Inferior parietal cortex (tissue), 1 donor: ENCODE results near the gene UBE2D4.
"Not testable (repeated sequence)": the region's sequence is repeated elsewhere in the genome, so short reads cannot be mapped to it uniquely, and the experiment has no call there.

Experiments
- DNase-seq: peaks from one replicate; pipeline ENCODE4 v3.0.0-alpha.2; 2016; ENCODE audit errors: extremely low spot score

UBE2D4 gene

DNA sequence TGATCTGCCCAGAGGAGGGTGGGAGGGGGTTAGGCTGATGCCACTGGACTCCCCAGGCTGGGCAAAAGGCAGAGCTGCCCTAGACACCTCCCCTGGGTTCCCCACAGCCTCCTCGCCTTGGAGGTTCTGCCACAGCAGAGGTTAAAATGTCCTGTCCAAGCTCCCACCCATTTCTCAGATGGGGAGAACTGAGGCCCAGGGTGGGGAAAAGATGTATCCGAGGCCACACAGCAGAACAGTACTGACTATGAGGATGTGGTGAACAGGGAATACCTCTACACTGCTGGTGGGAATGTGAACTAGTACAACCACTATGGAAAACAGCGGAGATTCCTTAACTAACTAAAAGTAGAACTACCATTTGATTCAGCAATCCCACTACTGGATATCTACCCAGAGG, 40.2 kb downstream of the UBE2D4 start:
- not testable (repeated sequence) for DNase-seq

DNA sequence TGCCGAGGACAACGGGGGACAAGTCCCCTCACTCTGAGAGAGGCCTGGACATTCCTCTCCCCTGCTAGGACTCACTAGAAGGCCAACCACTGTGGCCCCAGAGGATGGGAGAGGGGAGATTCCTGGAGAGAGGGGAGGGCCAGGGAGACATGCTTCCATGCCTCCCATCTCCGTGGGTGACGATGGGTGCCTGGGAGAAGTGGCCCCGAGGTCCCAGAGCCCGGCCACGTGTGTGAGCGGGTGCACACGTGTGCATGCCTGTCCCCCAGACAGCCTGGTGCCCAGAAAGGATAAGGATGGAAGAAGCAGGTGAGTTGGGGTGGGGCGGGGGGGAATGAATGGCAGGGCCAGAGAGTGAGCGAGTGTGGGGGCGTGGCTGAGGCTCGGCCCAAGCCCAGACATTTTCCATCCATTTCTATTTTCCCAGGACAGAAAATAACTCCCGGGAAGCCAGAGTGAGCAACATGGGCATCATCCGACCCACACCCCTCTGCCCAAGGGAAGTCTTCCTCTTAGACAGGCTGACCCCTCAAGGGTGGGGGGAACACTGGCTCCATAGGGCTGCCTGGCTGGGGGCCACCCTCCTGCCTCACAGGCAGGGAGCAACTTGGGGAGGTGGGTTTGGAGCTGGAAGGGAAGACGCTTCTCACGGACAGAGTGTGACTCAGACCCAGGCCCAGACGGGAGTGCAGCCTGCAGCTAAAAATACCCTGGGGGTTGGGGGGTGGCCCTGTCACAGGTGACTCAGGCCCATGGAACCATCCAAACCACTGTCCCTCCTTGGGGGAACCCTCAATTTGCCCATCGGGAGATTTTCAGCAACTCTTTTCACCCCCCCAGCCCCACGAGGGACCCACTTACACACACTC, 42.2 kb downstream of the UBE2D4 start:
- DNase-seq, result not testable (repeated sequence)

- DNase-seq, result not testable (repeated sequence)
Observed at GRCh38 chr7:43969586-43969985, 43.4 kb downstream of the UBE2D4 start.

DNA sequence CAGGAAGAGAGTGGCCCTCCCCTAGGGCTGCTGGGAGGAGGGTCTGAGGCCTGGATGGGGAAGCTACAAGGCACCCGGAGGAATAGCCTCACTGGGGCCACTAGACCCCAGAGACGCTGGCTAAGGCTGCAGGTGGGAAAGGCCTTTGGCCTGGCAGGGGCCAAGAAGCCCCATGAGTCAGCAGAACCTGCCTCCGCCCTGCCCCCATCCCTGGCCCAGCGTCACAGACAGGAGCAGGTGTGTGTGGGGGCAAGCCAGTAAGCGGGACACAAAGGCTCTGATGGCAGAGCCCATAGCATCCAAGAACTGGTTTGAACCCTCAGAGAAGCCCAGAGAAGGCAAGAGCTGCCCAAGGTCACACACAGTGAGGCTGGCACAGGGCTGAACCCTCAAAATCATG, 44.5 kb downstream of the UBE2D4 start:
- not testable (repeated sequence) for DNase-seq

DNA sequence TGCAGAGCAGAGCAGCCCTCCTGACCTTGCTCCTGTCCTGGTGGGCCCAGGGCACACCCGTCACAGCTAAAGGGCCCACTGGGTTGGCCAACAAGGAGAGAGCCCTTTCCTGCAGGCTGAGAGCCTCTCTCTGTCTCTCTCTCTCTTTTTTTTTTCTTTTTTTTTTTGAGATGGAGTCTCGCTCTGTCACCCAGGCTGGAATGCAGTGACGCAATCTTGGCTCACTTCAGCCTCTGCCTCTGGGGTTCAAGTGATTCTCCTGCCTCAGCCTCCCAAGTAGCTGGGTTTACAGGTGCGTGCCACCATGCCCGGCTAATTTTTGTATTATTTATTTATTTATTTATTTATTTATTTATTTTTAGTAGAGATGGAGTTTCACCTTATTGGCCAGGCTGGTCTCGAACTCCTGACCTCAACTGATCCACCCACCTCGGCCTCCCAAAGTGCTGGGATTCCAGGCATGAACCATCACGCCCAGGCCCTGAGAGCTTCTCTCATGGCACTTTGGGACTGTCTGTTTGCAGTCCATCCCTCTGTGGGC, 47.9 kb downstream of the UBE2D4 start:
- not testable (repeated sequence) for DNase-seq

GRCh38 chr7:43974725-43975482, 48.7 kb downstream of the UBE2D4 start:
- not testable (repeated sequence) for DNase-seq

DNA sequence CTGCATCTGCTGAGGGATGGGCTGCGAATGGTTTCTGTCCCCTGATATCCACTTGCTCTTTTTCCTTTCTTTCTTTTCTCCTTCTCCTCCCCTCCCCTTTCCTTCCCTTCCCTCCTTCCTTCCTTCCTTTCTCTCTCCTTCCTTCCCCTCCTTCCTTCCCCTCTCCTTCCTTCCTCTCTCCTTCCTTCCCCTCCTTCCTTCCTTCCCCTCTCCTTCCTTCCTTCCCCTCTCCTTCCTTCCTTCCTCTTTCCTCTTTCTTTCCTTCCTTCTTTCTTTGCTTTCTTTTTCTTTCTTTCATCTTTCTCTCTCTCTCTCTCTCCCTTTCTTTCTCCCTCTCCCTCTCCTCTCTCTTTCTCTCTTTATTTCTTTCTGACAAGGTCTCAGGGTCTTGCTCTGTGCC, 51.3 kb downstream of the UBE2D4 start:
- no peak for DNase-seq

GRCh38 chr7:43978102-43978501, 51.9 kb downstream of the UBE2D4 start:
- not testable (repeated sequence) for DNase-seq

- DNase-seq, result not testable (repeated sequence)
Observed at GRCh38 chr7:43982848-43983247, 56.6 kb downstream of the UBE2D4 start.

DNA sequence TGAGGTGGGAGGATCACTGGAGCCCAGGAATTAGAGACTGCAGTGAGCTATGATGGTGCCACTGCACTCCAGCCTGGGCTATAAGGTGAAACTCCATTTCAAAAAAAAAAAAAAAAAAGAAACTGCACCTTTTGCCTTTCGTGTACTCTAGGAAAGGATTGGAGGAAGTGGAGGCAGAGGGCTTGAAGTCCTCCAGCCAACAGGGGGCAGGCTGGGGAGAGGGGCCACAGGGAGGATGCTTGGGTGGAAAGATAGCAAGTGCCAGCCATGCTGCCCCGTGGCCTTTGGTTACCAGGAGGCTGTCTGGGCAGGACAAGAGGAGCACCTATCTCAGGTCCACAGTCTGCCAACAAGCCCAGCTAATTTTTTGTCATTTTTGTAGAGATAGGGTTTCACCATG, 57.5 kb downstream of the UBE2D4 start:
- DNase-seq, result not testable (repeated sequence)

DNA sequence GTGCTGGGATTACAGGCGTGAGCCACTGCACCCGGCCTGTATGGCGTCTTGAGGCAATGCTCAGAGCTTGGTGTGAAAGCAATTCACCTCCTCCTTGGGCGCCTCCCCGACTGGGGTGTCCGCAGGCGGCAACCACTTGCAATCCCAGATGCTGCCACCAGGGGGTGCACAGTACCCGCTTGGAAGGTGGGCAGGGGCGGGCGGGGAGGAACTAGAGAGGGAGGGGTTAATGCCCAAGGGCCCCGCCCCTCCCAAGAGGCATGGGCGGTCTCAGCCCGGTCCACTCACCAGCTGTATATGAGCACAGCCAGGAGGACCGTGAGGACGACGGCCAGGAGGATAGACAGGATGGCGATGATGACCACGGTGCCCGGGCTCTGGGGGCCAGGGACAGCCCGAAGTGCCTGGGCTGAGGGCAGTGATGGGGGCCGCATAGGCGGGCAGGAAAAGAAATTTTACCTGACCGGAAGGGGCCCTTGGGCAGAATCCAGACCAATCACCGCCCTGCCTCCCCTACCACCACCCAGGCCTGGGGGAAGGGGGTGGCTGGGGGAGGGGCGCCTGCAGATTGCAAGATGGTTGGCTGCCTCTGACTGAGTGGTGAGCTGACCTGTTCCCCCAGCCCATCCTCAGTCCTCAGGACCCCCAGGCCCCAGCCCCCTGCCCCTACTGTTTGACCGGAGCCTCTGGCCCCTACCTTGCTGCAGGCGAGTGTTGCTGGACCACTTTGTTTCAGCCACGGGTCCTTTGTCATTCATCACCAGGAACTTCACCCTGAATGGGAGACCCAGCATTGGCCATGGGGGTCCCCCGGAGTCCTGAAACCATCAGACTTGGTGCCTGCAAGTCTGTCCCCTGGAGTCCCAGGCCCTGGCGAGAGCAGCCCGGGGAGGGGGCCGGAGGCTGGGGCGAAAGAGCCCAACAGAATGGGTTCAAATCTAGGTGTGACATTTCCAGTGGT, 59.9 kb downstream of the UBE2D4 start:
- DNase-seq, result peak; percentile 64

- DNase-seq, result not testable (repeated sequence)
Observed at GRCh38 chr7:43987476-43987875, 61.2 kb downstream of the UBE2D4 start.

DNA sequence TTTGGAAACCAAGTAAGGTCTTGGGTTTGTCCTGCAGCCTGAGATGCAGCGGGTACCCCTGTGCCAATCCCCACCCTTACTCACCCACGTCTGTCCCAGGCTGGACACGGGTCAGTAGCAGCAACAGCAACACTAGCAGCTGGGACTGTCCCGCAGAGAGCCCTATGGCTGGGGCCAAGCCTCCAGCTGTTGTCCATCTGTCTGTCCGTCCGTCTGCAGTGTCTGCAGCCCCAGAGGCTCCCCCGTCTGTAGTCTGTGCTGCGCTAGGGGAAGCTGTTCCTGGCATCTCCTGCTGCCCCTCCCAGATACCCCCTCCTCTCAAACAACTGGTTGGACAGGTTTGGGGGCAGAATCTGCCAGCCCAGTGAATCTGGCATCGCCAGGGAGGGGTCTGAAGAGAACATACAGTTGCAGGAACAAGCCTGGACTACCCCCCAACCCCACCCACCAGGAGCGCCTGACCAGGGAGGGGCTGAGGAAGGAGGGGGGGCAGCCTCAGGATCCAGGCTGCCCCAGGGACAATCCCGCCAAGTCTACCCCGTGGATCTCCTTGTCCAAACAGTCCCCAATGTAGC, 63.9 kb downstream of the UBE2D4 start:
- DNase-seq, result not testable (repeated sequence)

DNA sequence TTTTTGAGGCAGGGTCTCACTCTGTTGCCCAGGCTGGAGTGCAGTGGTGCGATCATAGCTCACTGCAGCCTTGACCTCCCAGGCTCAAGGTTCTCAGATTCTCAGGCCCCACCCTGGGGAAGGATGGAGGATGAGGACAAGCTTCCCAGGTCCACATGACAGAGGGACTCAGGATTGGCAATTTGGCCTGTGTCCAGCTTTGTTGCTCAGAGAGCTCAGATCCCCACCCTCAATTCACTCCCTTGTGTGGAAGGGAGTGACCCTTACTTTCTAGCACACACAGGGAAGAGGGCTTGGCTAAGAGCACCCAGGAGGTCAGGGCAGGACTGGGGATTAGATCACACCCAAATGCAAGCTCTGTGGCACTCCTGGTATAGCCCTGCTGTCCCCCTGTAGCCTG, 64.6 kb downstream of the UBE2D4 start:
- DNase-seq, result not testable (repeated sequence)

GRCh38 chr7:43992896-43993295, 66.7 kb downstream of the UBE2D4 start:
- DNase-seq, result not testable (repeated sequence)

- not testable (repeated sequence) for DNase-seq
Observed at GRCh38 chr7:43994681-43995080, 68.4 kb downstream of the UBE2D4 start.

GRCh38 chr7:43997532-43997931, 71.3 kb downstream of the UBE2D4 start, which contains the start of gene SPDYE1:
SPDYE1 (plus strand) TSS chr7:43997897; CDS start chr7:43999950, 2,053 bp downstream.
- DNase-seq, result not testable (repeated sequence)
